ENCODE data around the gene C1orf50.

The C1orf50 gene

GRCh38 chr1:42817976-42818375 is 50.9 kb downstream of the C1orf50 start:
- Histone ChIP-seq H3K27ac (peak overlapping the region in 1 of 2 donors; percentile 87), H3K9me3 (no peaks in the 10 kb centered on the region), H3K4me3 (peak overlapping the region in 1 of 2 donors; percentile 62), H3K36me3 (no peaks in the 10 kb centered on the region), H3K27me3 (no peaks in the 10 kb centered on the region), H3K4me1 (peaks cover 0 to 23% (median 13%) of the 10 kb centered on the region in 4 donors)
- TF ChIP-seq CTCF (IDR thresholded peaks at IDR 0.05) = no peak
- intact Hi-C loops (cut with DNase I; ENCODE audit: low total_unique reads) = loop anchor here (2.0 to 5.0 kb wide), 2 partner anchors 51 to 135 kb away; partner anchors contain the start of genes C1orf50, P3H1 and YBX1
- DNase-seq = no peak

GRCh38 chr1:42820813-42821212 is 53.8 kb downstream of the C1orf50 start:
- Histone ChIP-seq H3K4me3 (no peak overlapping the region), H3K36me3 (no peaks in the 10 kb centered on the region), H3K27ac (no peak overlapping the region), H3K4me1 (peaks cover 0 to 17% (median 10%) of the 10 kb centered on the region in 4 donors), H3K27me3 (no peaks in the 10 kb centered on the region), H3K9me3 (no peaks in the 10 kb centered on the region)
- intact Hi-C loops (cut with DNase I; ENCODE audit: low total_unique reads) = no loop called here
- no peak for DNase-seq
- no peak for TF ChIP-seq CTCF (IDR thresholded peaks at IDR 0.05)

GRCh38 chr1:42821690-42822089 is 54.6 kb downstream of the C1orf50 start:
- H3K27me3 ChIP-seq = no peaks in the 10 kb centered on the region

GRCh38 chr1:42822800-42823392 is 55.8 kb downstream of the C1orf50 start:
- no peak for DNase-seq
- Histone ChIP-seq H3K27ac (no peak overlapping the region), H3K36me3 (peaks cover 0 to 13% (median 0%) of the 10 kb centered on the region in 3 donors), H3K4me3 (no peak overlapping the region), H3K27me3 (no peaks in the 10 kb centered on the region), H3K4me1 (peaks cover 0 to 6% (median 1%) of the 10 kb centered on the region in 4 donors), H3K9me3 (no peaks in the 10 kb centered on the region)
- no peak for TF ChIP-seq CTCF (IDR thresholded peaks at IDR 0.05)
- intact Hi-C loops (cut with DNase I; ENCODE audit: low total_unique reads) = no loop called here

More at GRCh38 chr1:42821690-42822089, 54.6 kb downstream of the C1orf50 start:
- DNase-seq = no peak
- TF ChIP-seq CTCF (IDR thresholded peaks at IDR 0.05) = no peak
- no peak overlapping the region for H3K4me3 ChIP-seq
- H3K4me1 ChIP-seq = peaks cover 0 to 10% (median 4%) of the 10 kb centered on the region in 4 donors
- no peaks in the 10 kb centered on the region for H3K9me3 ChIP-seq
- H3K27ac ChIP-seq = no peak overlapping the region
- peaks cover 0 to 4% (median 0%) of the 10 kb centered on the region in 3 donors for H3K36me3 ChIP-seq
- intact Hi-C loops (cut with DNase I; ENCODE audit: low total_unique reads) = no loop called here

GRCh38 chr1:42824481-42825035 is 57.5 kb downstream of the C1orf50 start:
- H3K27ac ChIP-seq = no peak overlapping the region
- DNase-seq = no peak
- intact Hi-C loops (cut with DNase I; ENCODE audit: low total_unique reads) = no loop called here
- peaks cover 0 to 3% (median 0%) of the 10 kb centered on the region in 4 donors for H3K4me1 ChIP-seq
- H3K4me3 ChIP-seq = no peak overlapping the region
- TF ChIP-seq CTCF (IDR thresholded peaks at IDR 0.05) = no peak
- H3K9me3 ChIP-seq = no peaks in the 10 kb centered on the region
- peaks cover 0 to 28% (median 0%) of the 10 kb centered on the region in 3 donors for H3K36me3 ChIP-seq
- H3K27me3 ChIP-seq = no peaks in the 10 kb centered on the region

Data from tibial artery (tissue), 4 donors.